Activated CD4-positive, alpha-beta T cell treated with anti-CD3 and anti-CD28 coated beads, Interleukin-10, Interleukin-2, amounts not matched to agents 100 ng/mL and 50 ng/mL, durations not matched to agents 16 hours and 8 hours (primary cell): ENCODE results near the gene TOX2.

ENCODE experiments used
- DNase-seq: peaks from one replicate; pipeline ENCODE4 v3.0.0-alpha.2; 2020

Gene TOX2

DNA sequence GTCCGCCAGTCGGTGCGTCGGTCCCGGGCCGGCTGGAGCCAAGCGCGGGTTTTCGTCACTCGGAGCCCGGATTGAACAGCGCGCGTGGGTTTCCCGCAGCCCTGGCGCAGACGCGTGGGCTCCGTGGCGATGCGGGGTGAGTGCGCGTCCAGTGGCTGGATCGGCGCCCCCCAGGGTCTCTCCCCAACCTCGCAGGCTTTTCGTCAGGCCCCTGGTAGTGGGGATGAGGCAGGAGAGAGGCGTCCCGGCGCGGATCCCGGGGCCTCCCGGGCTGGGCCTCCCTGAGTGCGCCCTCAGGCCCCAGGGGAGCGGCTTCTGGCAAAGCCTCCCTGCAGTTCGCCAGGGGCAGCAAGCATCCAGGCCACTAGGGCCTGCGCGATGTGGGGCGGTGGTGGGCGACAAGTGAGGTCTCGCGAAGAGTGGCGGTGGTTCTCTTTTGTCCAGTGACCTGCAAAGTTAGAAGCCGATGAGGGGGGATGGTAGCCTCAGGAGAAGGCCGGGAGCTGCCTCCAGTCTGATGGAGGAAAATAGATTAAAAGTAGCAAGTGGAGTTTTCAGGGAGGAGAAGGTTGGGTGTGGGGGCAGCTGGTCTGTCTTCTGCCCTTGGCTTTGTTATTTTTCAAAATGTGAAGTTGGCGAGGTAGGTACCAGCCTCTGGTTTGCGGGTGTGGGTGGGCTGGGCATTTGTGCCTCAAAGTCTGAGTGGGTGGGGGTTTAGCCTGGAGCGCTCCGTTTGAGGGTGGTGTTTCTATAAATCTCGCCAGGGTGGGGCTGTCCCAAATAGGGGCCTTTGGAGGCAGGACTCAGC, 1.6 kb downstream of the TOX2 start:
- no peak for DNase-seq

- DNase-seq: no peak
Observed at GRCh38 chr20:43916881-43917371, 2.3 kb downstream of the TOX2 start.

- DNase-seq: no peak
Observed at GRCh38 chr20:43917380-43917779, 2.7 kb downstream of the TOX2 start.

DNA sequence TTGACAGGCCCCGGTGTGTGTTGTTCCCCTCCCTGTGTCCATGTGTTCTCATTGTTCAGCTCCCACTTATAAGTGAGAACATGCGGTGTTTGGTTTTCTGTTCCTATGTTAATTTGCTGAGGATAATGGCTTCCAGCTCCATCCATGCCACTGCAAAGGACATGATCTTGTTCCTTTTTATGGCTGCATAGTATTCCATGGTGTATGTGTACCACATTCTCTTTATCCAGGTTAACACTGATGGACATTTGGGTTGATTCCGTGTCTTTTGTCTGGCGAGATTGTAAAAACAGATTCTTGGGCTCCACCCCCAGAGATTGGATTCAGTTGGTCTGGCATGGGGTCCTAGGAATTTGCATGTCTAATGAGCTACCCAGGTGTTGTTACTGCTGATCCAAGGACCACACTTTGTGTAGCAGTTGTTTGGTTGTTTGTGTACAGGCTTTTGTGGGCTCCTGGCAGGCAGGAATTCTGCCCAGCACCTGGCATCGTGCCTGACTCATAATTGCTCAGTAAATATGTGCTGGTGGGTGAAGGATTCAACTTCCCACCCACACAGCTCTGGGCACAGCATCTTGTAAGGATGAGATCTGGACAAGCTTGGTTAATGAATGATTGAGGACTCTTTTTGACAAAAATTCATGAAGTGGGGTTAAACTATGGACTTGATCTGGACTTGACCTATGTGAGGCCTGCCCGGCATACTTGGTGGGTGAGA, 5.2 kb downstream of the TOX2 start:
- no peak for DNase-seq

- no peak for DNase-seq
Observed at GRCh38 chr20:43920797-43921196, 6.1 kb downstream of the TOX2 start.

DNA sequence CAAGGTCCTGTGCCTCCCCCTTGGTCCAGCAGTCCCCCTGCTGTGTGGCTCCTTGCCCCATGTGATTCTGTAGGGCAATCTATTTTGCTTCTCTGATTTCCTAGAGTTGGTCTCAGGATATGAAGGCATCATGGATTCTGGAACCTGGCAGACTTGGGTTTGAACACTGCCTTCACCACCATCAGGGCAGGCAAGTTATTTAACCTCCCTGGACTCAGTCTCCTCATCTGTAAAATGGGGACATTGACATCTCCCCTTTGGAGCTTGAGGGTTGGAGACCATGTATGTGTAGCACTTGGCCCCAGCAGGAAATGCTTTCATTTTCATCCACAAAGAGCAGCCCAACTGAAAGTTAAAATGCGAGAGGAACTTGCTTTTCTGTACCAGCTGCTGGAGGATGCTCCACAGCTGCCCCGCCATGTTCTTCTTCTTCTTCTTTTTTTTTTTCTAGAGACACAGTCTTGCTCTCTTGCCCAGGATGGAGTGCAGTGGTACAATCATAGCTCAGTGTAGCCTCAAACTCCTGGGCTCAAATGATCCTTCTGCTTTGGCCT, 6.7 kb downstream of the TOX2 start:
- DNase-seq: no peak

DNA sequence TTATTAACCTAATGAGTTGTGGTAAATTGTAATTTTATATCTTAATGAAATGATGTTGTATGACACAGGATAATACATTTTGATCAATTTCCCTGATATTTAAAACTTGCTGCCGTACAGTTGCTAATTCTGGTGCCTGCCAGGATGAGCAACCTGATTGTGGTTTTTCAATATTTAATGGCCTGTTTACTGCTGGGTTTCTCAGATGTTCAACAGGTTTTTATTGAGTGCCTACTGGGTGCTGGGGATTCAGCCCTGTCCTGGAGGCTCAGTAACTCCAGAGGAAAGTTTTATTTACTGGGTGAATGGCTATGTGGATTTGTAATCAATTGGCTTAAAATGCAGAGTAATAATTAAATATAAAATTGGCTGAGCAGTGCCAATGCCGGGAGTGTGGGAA, 8.0 kb downstream of the TOX2 start:
- no peak for DNase-seq

GRCh38 chr20:43923322-43923721, 8.7 kb downstream of the TOX2 start:
- no peak for DNase-seq

DNA sequence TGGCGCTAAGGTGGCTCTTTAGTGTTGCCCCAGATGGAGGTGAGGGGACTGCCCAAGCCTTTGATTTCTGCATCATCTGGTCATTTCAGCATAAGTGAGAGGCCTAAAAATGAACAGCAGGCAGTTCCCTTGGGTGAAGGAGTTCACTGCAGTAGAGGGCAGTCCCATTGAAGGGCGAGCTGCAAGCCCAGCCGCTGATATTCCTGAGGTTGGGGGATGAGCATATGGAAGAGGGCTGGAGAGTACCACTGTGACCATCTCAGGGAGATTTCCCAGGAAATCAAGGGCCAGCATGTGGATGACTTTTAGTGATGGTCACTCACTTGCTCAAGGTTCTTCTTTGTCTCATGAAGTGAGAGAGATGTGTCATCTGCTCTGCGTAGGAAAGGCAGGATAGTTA, 9.3 kb downstream of the TOX2 start:
- no peak for DNase-seq

DNA sequence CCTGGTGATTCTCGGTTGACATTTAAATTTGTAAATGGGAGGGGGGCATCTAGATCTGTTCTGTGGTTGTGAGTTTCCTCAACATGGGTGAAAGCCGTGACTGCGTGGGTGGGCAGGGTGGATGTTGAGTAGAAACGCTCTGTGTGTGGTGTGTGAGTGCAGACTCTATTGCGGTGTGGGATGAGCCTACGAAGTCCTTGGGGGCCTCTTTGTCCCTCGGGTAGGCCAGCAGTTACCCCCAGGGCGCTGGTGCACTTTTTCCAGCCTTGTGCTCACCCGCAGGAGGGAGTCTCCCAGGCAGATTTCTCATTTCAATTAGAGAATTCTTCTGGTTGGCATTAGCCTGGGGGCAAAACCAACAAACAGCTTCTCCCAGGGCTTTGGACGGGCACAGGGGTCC, 10.6 kb downstream of the TOX2 start:
- peak; percentile 41 for DNase-seq

DNA sequence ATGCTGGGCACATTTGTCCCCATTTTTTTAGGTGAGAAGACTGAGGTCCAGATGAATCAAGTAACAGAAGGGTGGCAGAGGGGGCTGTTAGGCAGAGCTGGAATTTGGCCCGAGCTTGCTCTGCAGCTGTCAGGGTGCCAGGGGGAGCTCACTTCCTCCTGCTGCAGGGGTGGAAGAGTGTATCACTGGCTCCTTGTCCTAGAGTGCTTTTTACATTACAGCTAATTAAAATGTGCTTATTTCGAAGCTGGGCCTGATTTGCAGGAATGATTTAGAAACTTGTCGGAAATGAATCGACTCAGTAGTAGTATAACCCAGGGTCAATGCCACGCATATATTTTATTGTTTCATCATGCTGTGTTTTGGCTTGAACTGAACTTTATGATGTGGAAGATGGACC, 11.1 kb downstream of the TOX2 start:
- DNase-seq: no peak

DNA sequence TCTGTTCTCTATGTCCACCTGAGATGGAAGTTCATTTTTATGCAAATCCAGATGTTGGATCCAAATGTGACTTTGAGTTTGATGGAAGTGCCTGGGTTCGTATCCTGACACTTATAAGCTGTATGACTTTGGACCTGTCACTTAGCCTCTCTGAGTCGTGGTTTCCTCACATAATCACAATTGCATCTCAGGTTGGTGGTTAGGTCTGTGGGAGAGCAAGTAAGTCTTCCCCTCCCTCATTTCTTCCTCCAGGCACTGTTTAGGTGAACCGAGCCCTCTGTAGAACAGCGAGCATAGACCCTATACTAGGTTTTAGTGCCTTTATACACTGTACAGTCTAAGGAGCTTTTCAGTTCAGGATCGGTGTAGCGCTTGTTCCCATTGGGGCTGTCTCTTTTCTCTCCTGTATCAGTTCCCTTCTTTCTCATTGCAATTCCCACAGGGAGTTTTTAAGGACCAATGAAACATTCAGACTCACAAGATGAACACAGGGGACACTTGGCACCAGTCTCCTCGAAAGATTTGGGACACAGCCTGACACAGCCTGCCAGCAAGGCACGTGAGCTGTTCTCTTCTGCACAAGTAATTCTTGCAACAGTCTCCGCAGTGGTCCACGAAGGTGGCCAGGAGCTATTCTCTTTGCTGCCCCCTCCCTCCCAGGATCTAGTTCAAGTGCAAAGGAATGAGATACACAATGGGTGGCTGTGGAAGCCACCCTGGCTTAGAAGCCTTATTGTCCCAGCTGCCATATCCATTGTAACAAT, 11.8 kb downstream of the TOX2 start:
- no peak for DNase-seq

- DNase-seq: no peak
Observed at GRCh38 chr20:43931976-43932375, 17.3 kb downstream of the TOX2 start.

- DNase-seq: no peak
Observed at GRCh38 chr20:43934833-43935232, 20.2 kb downstream of the TOX2 start.

GRCh38 chr20:43936104-43936770, 21.6 kb downstream of the TOX2 start:
- DNase-seq: no peak

DNA sequence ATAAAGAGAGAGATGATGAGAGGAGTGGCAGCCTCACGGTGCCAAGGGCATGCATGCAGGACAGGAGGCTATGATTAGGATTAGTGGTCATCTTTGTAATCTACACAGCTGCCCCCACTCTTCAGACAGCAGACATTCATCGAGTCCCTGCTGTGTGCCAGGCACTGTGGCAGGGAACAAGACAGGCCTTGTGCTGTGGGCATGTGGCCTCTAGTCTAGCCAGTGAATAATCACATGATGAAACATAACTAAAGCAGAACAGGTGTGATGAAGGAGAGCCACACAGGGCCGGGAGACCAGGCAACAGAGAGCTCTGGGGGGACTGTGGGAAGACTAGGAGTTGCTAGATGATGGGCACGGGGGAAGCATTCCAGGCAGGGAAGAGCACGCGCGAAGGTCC, 22.2 kb downstream of the TOX2 start:
- DNase-seq: no peak

DNA sequence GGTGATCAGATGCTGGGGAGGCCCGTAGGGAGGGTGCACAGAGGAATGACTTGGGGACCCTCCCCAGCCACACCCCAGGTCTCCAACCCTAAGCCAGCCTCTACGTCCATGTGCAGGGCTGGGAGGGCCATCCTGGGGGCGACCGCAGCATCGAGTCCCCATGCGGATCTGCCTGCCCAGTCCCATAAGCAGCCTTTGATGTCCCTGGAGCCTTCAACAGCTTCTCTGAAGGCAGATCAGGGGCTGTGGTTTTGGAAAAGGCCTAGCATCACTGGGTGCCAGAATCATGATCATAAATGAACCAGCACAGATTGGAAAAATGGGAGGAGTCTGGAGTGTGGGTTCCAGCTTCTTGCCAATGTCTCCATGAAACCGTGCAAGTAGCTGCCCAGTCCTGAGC, 22.9 kb downstream of the TOX2 start:
- no peak for DNase-seq

- no peak for DNase-seq
Observed at GRCh38 chr20:43938017-43938655, 23.5 kb downstream of the TOX2 start.

DNA sequence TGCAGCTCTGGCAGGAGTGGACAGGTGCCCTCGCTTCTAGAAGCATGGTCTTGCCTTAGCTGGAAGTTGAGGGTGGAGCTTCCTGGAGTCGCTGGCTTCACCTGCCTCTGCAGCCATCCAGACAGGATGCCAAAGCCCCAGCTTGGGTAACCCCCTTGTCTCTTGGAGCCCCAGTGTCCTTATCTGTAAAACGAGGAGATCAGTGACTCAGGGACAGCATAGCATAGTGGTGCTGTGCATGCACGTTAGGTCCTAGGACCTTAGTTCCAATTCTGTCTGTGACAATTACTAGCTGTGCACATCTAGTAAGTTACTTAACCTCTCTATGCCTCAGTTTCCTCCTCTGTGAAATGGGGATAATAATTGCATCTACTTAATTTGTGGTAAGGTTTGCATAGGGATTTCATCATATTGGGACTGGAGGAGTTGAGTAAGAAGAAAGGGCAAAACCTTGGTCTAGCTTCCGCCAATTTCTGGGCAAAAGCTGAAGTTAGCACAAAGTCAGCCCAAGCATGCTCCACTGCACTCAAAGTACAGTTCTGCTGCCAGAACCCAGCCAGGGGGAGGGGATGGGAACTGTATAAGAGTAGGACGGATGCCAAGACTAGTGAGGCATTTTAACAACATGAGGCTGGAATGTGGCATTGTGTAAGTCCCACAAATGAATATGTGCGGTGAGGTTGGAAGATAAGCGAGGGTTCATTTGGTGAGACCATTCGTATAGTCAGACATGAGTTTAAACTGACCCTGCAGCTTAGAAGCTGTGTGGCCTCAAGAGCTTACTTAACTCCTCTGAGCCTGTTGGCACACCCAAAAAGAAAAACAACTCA, 24.5 kb downstream of the TOX2 start:
- no peak for DNase-seq

DNA sequence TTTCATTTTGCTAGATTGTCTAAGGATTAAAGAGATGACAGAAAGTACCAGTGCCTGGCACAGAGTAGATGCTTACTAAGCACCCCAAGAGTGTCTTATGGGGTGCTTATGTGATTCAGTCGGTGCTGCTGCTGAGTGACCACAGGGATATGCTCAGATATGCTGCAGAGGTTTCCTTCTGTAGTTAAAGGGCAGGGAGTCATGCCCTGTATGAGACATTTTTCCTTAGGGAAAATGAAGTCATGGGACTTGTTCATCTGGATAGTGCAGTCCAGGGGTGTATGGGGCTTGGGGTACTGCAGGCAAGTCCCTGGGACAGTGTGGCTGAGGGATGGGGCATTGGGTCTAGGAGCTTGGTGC, 25.1 kb downstream of the TOX2 start:
- DNase-seq: no peak

DNA sequence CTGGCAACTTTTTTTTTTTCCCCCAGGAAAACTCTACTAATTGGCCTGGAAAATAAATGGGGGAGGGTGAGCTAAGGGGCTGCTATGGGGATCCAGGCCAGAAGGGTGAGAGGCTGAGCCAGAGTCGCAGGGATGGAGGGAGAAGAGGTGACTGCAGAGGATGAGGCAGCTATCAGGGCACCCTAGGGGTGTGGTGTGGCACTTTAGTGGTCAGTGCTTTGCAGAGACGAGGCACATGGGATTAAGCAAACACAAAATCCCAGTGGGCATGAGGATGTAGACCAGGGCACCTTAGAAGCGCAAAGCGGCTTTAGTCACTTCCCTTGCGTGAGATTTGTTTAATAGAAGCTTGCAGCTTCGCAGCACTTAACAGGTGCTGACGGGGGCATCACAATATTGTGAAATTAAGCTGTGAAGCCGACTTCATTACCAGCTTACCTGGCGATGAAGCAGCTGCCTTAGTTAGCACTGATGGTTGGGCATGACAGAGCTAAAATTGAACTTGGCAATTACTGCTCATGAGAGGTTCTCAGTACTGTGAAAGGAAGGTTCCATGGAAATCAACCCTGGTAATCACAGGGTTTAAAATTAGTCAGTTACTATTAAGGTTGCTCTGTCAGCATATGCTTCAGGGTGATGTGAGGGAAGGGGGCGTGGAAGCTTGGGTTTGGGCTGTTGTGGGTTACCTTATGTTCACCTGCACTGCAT, 26.0 kb downstream of the TOX2 start:
- DNase-seq: peak; percentile 32
